Stimulated activated CD4-positive, alpha-beta T cell treated with anti-CD3 and anti-CD28 coated beads, Interleukin-15, amount 100 ng/mL, for 48 hours (primary cell): ENCODE data around the gene MUC7.
"Not testable (repeated sequence)": the region's sequence is repeated elsewhere in the genome, so short reads cannot be mapped to it uniquely, and the experiment has no call there.

ENCODE experiments used
- DNase-seq, 2 donors: peaks; one replicate each; pipeline ENCODE4 v3.0.0-alpha.2; 2020; ENCODE audit warnings: low read depth in 2 of 2

MUC7 gene

DNA sequence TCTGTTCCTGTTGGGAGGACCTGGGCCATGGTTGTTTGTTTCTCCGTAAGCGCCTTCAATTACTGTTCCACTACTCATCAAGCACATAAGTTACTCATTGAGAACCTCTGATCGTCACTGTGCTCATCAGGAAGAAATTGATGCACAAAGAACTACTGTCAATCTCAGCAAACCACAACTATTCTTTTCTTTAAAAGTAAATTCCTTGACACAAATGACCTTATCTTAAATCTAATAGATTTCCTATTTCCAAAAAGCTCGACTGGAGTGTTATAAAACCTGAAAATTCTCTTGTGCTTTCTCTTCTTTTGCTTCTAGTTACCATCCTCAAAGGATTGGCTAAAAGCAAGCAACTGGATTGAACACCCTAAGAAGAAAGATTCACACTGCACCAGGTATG is at the start of gene MUC7:
Gene MUC7 (plus strand): TSS at position 301 of the 400 bp plus-strand sequence. CDS start 1,825 bp downstream, outside the sequence.
- no peak for DNase-seq

GRCh38 chr4:70425306-70425705 is 46.7 kb upstream of the MUC7 start:
- no peak for DNase-seq

DNA sequence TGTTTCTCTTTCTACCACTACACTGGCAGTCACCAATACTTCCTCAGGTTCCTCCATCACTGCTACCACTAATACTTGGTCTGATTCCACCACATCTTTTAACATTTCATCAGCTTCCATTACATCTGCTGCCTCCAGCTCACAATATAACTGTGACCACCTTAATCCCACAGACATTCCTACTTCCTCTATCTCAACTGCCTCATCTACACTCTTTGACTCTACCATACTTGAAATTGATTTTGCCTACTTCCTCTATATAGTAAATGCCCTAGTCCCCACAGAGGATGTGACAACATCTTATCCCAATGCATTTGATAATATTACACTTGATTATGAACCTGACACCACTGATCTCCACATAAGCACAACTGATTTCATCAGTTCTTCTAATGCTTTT is 45.2 kb upstream of the MUC7 start:
- DNase-seq: no peak

- DNase-seq: no peak
These were observed 34.8 kb upstream of the MUC7 start for GRCh38 chr4:70437197-70437596.

DNA sequence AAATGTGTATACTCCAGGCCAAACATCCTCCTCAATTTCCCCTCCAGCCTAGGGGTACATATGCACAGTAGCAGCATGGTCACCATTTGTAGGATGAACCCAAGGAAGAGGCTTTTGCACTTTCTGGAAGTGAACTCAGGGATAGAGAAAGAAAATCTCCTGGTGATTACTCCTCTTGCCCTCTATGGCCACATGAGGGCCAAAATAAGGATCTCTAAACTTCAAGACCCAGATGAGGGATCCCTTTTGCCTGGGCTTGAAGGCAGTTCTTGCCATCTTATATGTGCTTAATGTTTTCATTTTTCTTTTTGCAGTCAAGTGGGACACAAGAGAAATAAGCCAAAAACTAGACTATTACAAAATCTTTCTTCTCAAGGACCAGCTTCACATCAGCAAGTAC is 29.5 kb upstream of the MUC7 start:
- DNase-seq: no peak

GRCh38 chr4:70443329-70443728 is 28.7 kb upstream of the MUC7 start:
- no peak for DNase-seq

- DNase-seq: no peak
These were observed 22.8 kb upstream of the MUC7 start for GRCh38 chr4:70449220-70449619.

DNA sequence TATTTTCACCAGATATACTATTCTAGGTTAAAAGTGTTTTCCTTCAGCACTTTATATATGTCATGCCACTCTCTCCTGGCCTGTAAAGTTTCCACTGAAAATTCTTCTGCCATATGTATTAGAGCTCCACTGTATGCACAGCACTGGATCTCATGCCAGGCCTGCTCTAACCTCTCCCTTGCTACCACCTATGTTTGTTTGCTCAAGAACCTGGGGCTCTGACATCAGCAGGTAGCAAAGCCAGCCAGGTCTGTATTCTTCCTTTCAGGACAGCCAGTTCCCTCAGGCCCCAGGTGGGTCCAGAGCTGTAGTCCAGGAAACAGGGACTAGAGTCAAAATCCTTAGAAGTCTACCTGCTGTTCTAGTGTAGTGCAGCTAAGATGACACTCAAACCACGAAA is 19.1 kb upstream of the MUC7 start:
- DNase-seq: no peak

DNA sequence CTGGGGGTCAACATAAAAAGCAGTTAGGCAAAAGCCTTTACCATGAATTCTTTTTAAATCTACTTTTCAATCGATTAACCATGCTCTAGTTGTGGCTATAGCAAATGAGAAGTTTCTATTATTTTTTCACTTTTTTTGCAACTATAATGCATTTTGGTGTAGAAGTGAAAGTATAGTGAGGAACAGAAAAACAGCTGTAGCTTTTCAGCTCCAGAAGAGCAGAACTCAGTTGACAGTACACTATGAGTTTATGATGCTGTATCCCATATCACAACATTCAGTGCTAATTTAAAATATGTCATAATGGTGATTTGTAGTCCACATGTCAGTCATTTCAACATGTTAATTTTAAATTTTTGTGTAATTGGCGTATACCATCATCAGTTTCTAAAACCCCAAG is 8.7 kb upstream of the MUC7 start:
- no peak for DNase-seq

- no peak for DNase-seq
These were observed 1.7 kb downstream of the MUC7 start for GRCh38 chr4:70473679-70474078.

GRCh38 chr4:70488748-70489147 is 16.8 kb downstream of the MUC7 start:
- no peak for DNase-seq

DNA sequence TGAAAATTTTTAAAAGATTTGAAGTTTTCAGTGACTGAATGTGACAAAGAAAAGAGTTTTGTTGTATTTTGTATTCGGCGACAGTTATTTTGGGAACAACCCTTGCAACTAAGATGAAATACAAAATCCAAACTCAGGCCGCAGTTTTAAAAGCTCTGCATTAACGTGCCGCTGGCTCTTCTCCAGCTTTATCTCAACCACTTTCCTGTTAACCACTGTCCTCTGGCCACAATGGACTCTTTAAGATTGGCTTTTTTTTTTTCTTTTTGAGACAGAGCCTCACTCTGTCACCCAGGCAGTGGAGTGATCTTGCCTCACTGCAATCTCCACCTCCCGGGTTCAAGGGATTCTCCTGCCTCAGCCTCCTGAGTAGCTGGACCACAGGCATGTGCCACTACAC is 24.2 kb downstream of the MUC7 start:
- DNase-seq: no peak

DNA sequence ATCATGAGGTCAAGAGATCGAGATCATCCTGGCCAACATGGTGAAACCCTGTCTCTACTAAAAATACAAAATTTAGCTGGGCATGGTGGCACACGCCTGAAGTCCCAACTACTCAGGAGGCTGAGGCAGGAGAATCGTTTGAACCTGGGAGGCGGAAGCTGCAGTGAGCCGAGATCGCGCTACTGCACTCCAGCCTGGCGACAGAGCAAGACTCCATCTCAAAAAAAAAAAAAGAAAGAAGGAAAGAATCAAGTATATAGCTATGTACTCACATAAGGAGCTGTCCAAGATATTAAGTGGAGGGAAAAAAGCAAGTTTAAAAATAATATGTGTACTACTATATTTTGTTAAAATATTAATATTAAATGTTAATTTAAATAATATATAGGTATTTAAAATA is 29.8 kb downstream of the MUC7 start:
- DNase-seq: not testable (repeated sequence)

DNA sequence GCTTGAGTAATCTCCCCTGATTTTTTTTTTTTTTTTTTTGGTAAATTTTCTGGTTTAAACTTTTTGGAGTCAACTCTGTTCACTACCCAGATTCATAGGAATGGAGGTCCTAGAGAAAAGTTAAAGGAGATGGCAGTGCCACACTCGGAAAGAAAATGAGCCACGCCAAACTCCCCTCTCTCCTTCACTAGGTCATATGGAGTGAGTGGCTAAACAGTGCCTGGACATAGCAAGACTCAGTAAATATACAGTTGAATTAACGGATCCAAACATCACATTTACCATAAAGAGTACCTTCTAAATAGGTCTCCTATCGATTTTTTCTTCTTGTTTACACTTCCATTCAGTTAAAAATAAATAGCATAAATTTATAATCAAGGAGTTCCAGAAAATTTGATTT is 32.7 kb downstream of the MUC7 start:
- DNase-seq: no peak

DNA sequence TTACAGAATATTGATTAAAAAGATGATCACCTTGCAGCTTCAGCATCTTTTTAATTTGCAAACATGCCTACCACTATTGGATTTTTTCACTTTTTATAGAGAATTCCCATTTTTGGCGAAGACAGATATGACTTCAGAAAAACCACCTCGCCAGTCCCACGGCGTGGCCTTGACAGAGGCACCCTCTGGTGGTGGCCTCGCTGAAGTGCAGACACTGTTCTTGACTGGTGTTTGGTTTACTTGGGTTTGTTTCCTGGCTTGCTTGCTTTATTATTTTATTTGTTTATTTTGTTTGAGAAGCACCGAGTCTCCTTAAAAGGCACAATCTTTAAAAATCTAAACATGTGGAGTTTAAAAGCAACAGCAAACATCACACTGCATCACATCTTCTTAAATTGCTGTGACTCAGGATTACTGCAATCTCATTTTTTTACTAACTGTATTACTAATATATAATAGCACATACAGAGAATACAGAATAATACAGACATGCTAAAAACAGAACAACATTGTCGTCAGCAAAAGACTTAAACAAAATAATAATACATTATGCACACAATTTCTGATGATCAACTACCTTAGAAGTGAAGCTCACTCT is 33.3 kb downstream of the MUC7 start:
- peak; percentile 4 to 25 for DNase-seq

DNA sequence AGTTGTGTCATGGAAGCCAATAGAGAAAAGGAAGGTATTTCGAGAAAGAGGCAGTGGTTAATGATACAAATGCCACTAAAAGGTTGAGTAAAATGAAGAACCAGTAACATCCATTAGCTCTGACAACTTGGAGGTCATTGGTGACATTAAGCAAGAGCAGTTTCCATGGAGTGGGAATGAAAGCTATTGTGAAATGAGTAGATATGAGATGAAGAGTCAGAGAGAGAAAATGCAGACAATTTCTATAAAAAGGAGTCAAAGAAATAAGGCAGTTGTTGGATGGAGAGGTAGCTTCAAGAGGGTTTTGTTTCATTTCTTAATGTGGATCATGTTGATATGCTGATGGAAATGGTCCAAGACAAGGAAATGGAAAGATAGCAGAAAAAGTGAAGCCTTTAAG is 36.8 kb downstream of the MUC7 start:
- no peak for DNase-seq

DNA sequence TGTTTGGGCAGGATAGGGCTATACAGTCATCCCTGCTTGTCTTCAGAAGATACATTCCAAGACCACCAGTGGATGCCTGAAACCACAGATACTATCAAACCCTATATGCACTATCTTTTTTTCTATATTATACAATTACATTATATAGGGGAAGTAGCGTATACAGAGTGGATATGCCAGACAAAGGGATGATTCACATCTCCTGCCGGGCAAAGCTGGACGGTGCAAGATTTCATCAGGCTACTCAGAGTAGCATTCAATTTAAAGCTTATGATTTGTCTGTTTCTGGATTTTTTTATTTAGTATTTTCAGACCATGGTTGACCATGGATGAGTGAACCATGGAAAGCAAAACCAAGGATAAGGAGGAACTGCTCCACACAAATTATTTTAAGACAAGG is 39.4 kb downstream of the MUC7 start:
- DNase-seq: no peak

DNA sequence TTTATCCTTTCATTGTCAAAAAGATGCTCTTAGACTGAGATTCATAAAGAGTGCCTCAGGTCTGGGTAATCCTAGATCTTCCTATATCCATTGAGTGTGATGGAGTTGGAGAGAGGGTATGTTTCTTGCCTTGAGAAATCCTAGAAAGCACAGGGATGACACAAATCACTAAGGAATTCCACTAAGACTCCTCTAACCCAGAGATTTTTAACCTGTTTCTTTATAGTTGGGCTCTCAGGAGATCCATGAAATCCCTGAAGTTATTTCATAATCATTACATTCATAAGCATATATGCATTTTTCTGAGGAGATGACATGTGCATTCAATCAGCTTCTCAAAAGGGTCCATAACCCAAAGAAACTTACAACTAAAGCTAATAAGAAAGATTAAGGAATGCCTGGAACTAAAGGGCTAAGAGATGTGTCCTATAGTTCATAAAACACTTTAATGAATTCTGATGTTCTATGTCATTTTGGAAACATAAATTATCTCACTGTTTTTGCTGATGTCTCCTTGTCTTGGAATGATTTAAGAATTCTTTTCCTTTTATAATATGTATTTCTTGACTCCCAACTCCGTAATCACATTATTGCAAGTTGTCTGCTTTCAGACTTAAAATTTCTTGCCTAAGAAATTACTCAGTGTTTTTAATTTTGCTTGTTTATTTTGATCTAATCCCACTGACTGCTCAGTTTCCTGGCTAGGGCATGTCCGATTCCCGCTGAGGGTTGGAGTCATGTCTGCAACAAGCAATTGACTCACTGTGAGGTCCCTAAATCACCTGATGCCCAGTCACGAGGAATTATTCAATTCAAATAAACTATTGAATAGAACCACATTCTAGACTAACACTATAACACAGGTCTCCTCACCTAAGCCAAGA is 43.6 kb downstream of the MUC7 start:
- DNase-seq: no peak

- DNase-seq: no peak
These were observed 46.3 kb downstream of the MUC7 start, which contains the start of gene AMTN for GRCh38 chr4:70518269-70518668. Gene AMTN, plus strand, starts transcription at chr4:70518569. Its CDS starts 209 bp downstream, at chr4:70518778.

GRCh38 chr4:70518716-70519115 is 46.7 kb downstream of the MUC7 start:
- DNase-seq: no peak

DNA sequence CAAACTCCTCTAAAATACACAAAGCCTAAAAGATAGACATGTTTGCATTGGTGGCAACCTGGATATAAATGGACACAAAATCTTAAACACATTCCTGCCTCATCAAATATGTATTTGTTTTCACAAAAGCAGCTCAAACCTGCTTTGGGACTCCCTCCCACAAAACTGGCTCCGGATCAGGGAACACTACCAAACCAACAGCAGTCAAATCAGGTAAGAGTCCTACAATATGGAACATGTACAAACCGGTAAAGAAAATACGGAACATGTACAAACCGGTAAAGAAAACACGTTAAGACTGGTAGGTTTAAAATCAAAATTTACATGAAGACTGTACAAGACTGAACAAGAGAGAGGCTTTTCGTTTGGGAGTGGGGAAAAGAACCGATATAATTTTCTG is 50.6 kb downstream of the MUC7 start:
- no peak for DNase-seq

DNA sequence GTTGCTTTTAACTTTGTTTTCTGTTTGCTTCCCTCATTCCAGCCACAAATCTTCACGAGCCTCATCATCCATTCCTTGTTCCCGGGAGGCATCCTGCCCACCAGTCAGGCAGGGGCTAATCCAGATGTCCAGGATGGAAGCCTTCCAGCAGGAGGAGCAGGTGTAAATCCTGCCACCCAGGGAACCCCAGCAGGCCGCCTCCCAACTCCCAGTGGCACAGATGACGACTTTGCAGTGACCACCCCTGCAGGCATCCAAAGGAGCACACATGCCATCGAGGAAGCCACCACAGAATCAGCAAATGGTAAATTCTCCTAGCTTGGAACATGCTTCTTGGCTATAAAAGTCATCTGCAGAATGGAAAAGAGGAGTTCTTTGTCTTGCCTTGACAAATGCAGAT is 59.0 kb downstream of the MUC7 start:
- no peak for DNase-seq

GRCh38 chr4:70531981-70532380 is 60.0 kb downstream of the MUC7 start:
- no peak for DNase-seq
